GM23248 (cell line): Measurements from ENCODE around the gene AKR1A1.

ENCODE experiments used
- EZH2 ChIP-seq: fragments of 200-600 bp; sonication (generic); IDR thresholded peaks from 2 replicates; pipeline ENCODE4 v1.6.1; 2018; ENCODE audit warnings: antibody characterized with exemption, mild to moderate bottlenecking; ENCODE audit not compliant: insufficient read depth, poor library complexity, severe bottlenecking
- EZH2phosphoT487 ChIP-seq: fragments of 200-600 bp; sonication (generic); IDR thresholded peaks from 2 replicates; pipeline ENCODE4 v1.6.1; 2018; ENCODE audit warnings: antibody characterized with exemption, moderate library complexity, mild to moderate bottlenecking, low read depth; ENCODE audit not compliant: insufficient read depth

- TF ChIP-seq EZH2phosphoT487 (no peak), EZH2 (no peak)
These were observed 36.1 kb downstream of the AKR1A1 start for GRCh38 chr1:45586769-45587168.
